SK-N-SH (cell line): ENCODE results near the gene SASH1. TPM values are rescaled to one million over a fixed set of nuclear protein-coding genes. Genes with fewer than 3 reads are reported as not detected.

Source experiments
- CTCF ChIA-PET: fragments of 300-600, 350-600 bp; formaldehyde crosslinking; extraction: SDS; loops from one replicate; lab custom pipeline; 2021; lab: Yijun Ruan, JAX
- POLR2A ChIA-PET: fragments of 350-600 bp; sonication (Branson Sonifier 250); formaldehyde crosslinking; extraction: SDS; loops from one replicate; lab custom pipeline; 2020; ENCODE audit warnings: antibody characterized with exemption, inconsistent platforms; lab: Yijun Ruan, JAX
- DNase-seq: peaks from one replicate; pipeline ENCODE4 v3.0.0; 2012
- H2AFZ ChIP-seq: fragments of 200-600 bp; sonication (generic); 2 replicates; pipeline ENCODE4 v1.8.1; 2016; ENCODE audit warnings: antibody characterized with exemption, mild to moderate bottlenecking, low read depth
- H3F3A ChIP-seq: fragments of 200-600 bp; sonication (generic); replicated peaks from 2 replicates; pipeline ENCODE3; 2016; ENCODE audit warnings: antibody characterized with exemption, mild to moderate bottlenecking; ENCODE audit not compliant: insufficient read depth
- H3K27ac ChIP-seq, 2 experiments: fragments of 200-500 bp in 1 of 2; fragments of 200-600 bp in 1 of 2; sonication (Bioruptor generic) in 1 of 2; sonication (generic), shearing (Covaris generic) in 1 of 2; 2 replicates each; pipeline versions ENCODE4 v1.5.1 to v1.6.1; 2014 to 2016; ENCODE audit warnings: low read depth in 2 of 2, inconsistent platforms in 1 of 2, low read length in 1 of 2, mild to moderate bottlenecking in 1 of 2, mixed read lengths in 1 of 2
- H3K27me3 ChIP-seq: fragments of 200-600 bp; sonication (generic), shearing (Covaris generic); 2 replicates; pipeline ENCODE4 v1.6.1; 2016; ENCODE audit warnings: mixed run types; ENCODE audit not compliant: insufficient read depth
- H3K36me3 ChIP-seq, 2 experiments: fragments of 200-500 bp in 1 of 2; fragments of 200-600 bp in 1 of 2; sonication (Bioruptor generic) in 1 of 2; sonication (generic) in 1 of 2; replicated peaks in 1 of 2; 2 replicates each; pipeline versions ENCODE3 to v1.5.1; 2014 to 2016; ENCODE audit warnings: low read length in 1 of 2, mild to moderate bottlenecking in 1 of 2; ENCODE audit not compliant: insufficient read depth in 2 of 2, control insufficient read depth in 1 of 2
- H3K4me1 ChIP-seq, 2 experiments: fragments of 200-500 bp in 1 of 2; fragments of 200-600 bp in 1 of 2; sonication (Bioruptor generic) in 1 of 2; sonication (generic), shearing (Covaris generic) in 1 of 2; 2 replicates each; pipeline versions ENCODE4 v1.5.1 to v1.6.1; 2014 to 2016; ENCODE audit warnings: low read depth in 1 of 2, low read length in 1 of 2, mixed run types in 1 of 2; ENCODE audit not compliant: insufficient read depth in 2 of 2, control insufficient read depth in 1 of 2
- H3K4me2 ChIP-seq: fragments of 200-600 bp; sonication (generic), shearing (Covaris generic); 2 replicates; pipeline ENCODE4 v1.6.1; 2017; ENCODE audit warnings: mixed run types
- H3K4me3 ChIP-seq, 2 experiments: fragments of 200-500 bp in 1 of 2; fragments of 200-600 bp in 1 of 2; sonication (Bioruptor generic) in 1 of 2; sonication (generic), shearing (Covaris generic) in 1 of 2; 2 replicates each; pipeline versions ENCODE4 v1.5.1 to v1.8.1; 2014 to 2016; ENCODE audit warnings: low read depth in 2 of 2, inconsistent platforms in 1 of 2, low read length in 1 of 2, mild to moderate bottlenecking in 1 of 2, mixed read lengths in 1 of 2, moderate library complexity in 1 of 2
- H3K79me2 ChIP-seq: fragments of 200-600 bp; sonication (generic); 2 replicates; pipeline ENCODE4 v1.8.1; 2017; ENCODE audit warnings: mild to moderate bottlenecking; ENCODE audit not compliant: insufficient read depth
- H3K9ac ChIP-seq: fragments of 200-600 bp; sonication (generic); 2 replicates; pipeline ENCODE4 v1.6.1; 2017; ENCODE audit warnings: mixed run types
- H3K9me2 ChIP-seq: fragments of 200-600 bp; sonication (generic); 2 replicates; pipeline ENCODE4 v1.6.1; 2017; ENCODE audit warnings: mixed run types
- H3K9me3 ChIP-seq: fragments of 200-600 bp; sonication (generic); 2 replicates; pipeline ENCODE4 v1.6.1; 2017; ENCODE audit warnings: mixed run types, mild to moderate bottlenecking, moderate library complexity
- H4K20me1 ChIP-seq: fragments of 200-600 bp; sonication (generic); 2 replicates; pipeline ENCODE4 v1.6.1; 2017; ENCODE audit warnings: mild to moderate bottlenecking, mixed run types; ENCODE audit not compliant: insufficient read depth
- CHD2 ChIP-seq: fragments of 150-350 bp; IDR thresholded peaks from 2 replicates; pipeline ENCODE4 v1.6.1; 2018; ENCODE audit warnings: low read length; ENCODE audit not compliant: partially characterized antibody
- EP300 ChIP-seq, 2 experiments: IDR thresholded peaks; 2 replicates each; pipeline versions ENCODE4 v1.4.0 to v1.6.1; 2012; ENCODE audit warnings: borderline replicate concordance in 1 of 2, low read depth in 1 of 2, low read length in 1 of 2
- FOSL2 ChIP-seq: IDR thresholded peaks from 2 replicates; pipeline ENCODE4 v1.4.0; 2012; ENCODE audit warnings: low read depth, mild to moderate bottlenecking, moderate library complexity, borderline replicate concordance
- FOXJ3 ChIP-seq: sonication (generic); formaldehyde crosslinking; IDR thresholded peaks from 2 replicates; pipeline ENCODE4 v1.5.1; 2020; ENCODE audit warnings: mild to moderate bottlenecking, missing genetic modification reagents
- JUND ChIP-seq: IDR thresholded peaks from 2 replicates; pipeline ENCODE4 v1.4.0; 2012
- MEF2A ChIP-seq: IDR thresholded peaks from 2 replicates; pipeline ENCODE4 v1.4.0; 2012; ENCODE audit warnings: low read depth, borderline replicate concordance
- NFIC ChIP-seq: IDR thresholded peaks from 2 replicates; pipeline ENCODE4 v1.4.0; 2012; ENCODE audit warnings: borderline replicate concordance
- POLR2AphosphoS5 ChIP-seq: IDR thresholded peaks from 2 replicates; pipeline ENCODE4 v1.6.1; 2012; ENCODE audit warnings: low read depth, low read length
- RXRA ChIP-seq: IDR thresholded peaks from 2 replicates; pipeline ENCODE4 v1.4.0; 2012; ENCODE audit warnings: low read depth, mild to moderate bottlenecking, borderline replicate concordance
- SIN3A ChIP-seq: IDR thresholded peaks from 2 replicates; pipeline ENCODE4 v1.6.1; 2012; ENCODE audit warnings: low read depth, mild to moderate bottlenecking, low read length, moderate library complexity, borderline replicate concordance
- TAF1 ChIP-seq: IDR thresholded peaks from 2 replicates; pipeline ENCODE4 v1.6.1; 2012; ENCODE audit warnings: low read depth, mild to moderate bottlenecking, low read length, moderate library complexity, borderline replicate concordance
- TCF12 ChIP-seq: IDR thresholded peaks from 2 replicates; pipeline ENCODE4 v1.4.0; 2012
- TEAD4 ChIP-seq: IDR thresholded peaks from 2 replicates; pipeline ENCODE4 v1.4.0; 2012; ENCODE audit warnings: mild to moderate bottlenecking, borderline replicate concordance; ENCODE audit not compliant: insufficient read depth
- YY1 ChIP-seq: IDR thresholded peaks from 2 replicates; pipeline ENCODE4 v1.4.0; 2012; ENCODE audit warnings: low read depth, mild to moderate bottlenecking
- WGBS: methylation state at CpG from one replicate; pipeline ENCODE4 v1.1.6; 2017; ENCODE audit warnings: low lambda C conversion rate; 5-methylcytosine and 5-hydroxymethylcytosine counted together
- polyA plus RNA-seq, 3 experiments: library from polyadenylated mRNA; depleted of rRNA; stranded (reverse); fragments of >200 nt; gene quantifications; 2 replicates each; pipeline ENCODE4 v1.2.3, GENCODE V29; 2012
- TF ChIP-seq, protein P1 (sequence below): fragments of 200-600 bp; sonication (generic); IDR thresholded peaks from 2 replicates; pipeline ENCODE4 v1.6.1; 2017; ENCODE audit warnings: antibody characterized with exemption, mild to moderate bottlenecking, moderate library complexity
- TF ChIP-seq, protein P2 (sequence below): IDR thresholded peaks from 2 replicates; pipeline ENCODE4 v1.4.0; 2012; ENCODE audit warnings: low read depth, borderline replicate concordance
- TF ChIP-seq, protein P3 (sequence below): IDR thresholded peaks from 2 replicates; pipeline ENCODE4; 2012
- TF ChIP-seq, protein P4 (sequence below): IDR thresholded peaks from 2 replicates; pipeline ENCODE4 v1.4.0; 2012; ENCODE audit warnings: low read depth
- TF ChIP-seq, protein P5 (sequence below): IDR thresholded peaks from 2 replicates; pipeline ENCODE4 v1.4.0; 2012; ENCODE audit warnings: low read depth, borderline replicate concordance
- TF ChIP-seq, protein P6 (sequence below): fragments of 150-350 bp; IDR thresholded peaks from 2 replicates; pipeline ENCODE4 v1.6.1; 2016; ENCODE audit warnings: mild to moderate bottlenecking, low read depth, low read length

SASH1 gene
- polyA plus RNA-seq, 1 of the 3 experiments (the other 2 are of a cell fraction) = 19.8 TPM

DNA sequence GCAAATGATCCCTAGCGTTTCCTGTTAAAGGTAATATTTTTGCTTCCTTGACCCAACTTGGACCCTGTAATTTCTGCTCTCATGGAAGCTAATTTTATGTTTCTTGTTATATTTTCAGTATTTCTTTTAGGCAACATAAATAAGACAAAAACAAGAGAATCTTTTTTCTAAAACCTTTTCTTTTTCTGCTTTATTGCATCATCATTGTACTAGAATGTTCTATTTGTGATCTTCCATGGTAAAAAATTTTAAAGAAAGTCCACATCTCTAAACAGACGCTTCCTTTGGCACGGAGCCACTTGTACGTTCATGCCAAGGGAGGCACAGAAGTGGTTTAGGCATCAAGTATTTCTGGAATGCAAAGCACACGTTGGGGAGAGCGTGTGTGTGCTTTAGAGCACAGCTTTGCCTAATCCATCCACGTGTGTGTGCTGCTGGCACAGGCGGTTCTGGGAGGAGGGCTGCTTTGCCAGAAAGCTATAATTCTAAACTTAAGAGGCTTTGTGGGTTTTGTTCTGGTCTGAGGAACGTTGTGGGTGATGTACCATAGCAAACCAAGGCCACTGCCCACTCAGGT is 98.3 kb downstream of the SASH1 start:
- H3K9me3 ChIP-seq = no peaks in the 10 kb centered on the region
- CTCF ChIA-PET = no interaction called here
- peak overlapping the region; percentile 62 for H3K4me2 ChIP-seq
- peaks cover 0 to 8% of the 10 kb centered on the region in 2 experiments for H3K36me3 ChIP-seq
- WGBS = 6% methylated on average over 7 of the region's 9 CpGs
- TF ChIP-seq, protein P1, sequence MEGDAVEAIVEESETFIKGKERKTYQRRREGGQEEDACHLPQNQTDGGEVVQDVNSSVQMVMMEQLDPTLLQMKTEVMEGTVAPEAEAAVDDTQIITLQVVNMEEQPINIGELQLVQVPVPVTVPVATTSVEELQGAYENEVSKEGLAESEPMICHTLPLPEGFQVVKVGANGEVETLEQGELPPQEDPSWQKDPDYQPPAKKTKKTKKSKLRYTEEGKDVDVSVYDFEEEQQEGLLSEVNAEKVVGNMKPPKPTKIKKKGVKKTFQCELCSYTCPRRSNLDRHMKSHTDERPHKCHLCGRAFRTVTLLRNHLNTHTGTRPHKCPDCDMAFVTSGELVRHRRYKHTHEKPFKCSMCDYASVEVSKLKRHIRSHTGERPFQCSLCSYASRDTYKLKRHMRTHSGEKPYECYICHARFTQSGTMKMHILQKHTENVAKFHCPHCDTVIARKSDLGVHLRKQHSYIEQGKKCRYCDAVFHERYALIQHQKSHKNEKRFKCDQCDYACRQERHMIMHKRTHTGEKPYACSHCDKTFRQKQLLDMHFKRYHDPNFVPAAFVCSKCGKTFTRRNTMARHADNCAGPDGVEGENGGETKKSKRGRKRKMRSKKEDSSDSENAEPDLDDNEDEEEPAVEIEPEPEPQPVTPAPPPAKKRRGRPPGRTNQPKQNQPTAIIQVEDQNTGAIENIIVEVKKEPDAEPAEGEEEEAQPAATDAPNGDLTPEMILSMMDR = no peak
- TF ChIP-seq YY1 (no peak), TEAD4 (peak; percentile 91), TCF12 (peak; percentile 78), POLR2AphosphoS5 (peak; percentile 47; the same call in 1 of the 2 replicates), NFIC (peak; percentile 96), FOSL2 (peak; percentile 36; the same call in 1 of the 2 replicates), EP300 (IDR thresholded peaks at IDR 0.05; ENCODE audit: borderline replicate concordance in 1 of 2, low read depth in 1 of 2, low read length in 1 of 2) (peak in 1 of 2 experiments; percentile 72; a peak in 1 of 4 replicates), JUND (0 out of 2 replicates have a peak, but pooled peaks have one; percentile 38)
- TF ChIP-seq, protein P2, sequence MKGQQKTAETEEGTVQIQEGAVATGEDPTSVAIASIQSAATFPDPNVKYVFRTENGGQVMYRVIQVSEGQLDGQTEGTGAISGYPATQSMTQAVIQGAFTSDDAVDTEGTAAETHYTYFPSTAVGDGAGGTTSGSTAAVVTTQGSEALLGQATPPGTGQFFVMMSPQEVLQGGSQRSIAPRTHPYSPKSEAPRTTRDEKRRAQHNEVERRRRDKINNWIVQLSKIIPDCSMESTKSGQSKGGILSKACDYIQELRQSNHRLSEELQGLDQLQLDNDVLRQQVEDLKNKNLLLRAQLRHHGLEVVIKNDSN = no peak
- TF ChIP-seq, protein P3, sequence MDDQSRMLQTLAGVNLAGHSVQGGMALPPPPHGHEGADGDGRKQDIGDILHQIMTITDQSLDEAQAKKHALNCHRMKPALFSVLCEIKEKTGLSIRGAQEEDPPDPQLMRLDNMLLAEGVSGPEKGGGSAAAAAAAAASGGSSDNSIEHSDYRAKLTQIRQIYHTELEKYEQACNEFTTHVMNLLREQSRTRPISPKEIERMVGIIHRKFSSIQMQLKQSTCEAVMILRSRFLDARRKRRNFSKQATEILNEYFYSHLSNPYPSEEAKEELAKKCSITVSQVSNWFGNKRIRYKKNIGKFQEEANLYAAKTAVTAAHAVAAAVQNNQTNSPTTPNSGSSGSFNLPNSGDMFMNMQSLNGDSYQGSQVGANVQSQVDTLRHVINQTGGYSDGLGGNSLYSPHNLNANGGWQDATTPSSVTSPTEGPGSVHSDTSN = peak; percentile 49
- TF ChIP-seq, protein P4, sequence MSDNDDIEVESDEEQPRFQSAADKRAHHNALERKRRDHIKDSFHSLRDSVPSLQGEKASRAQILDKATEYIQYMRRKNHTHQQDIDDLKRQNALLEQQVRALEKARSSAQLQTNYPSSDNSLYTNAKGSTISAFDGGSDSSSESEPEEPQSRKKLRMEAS = peak; percentile 96
- TF ChIP-seq, all 33 proteins: peak for 9
- H3K27me3 ChIP-seq = no peaks in the 10 kb centered on the region
- no peaks in the 10 kb centered on the region for H3K9me2 ChIP-seq
- H3K79me2 ChIP-seq = peaks cover 25% of the 10 kb centered on the region; the same call in 1 of the 2 replicates
- peak overlapping the region; percentile 59 for H3K9ac ChIP-seq
- H2AFZ ChIP-seq = 0 out of 2 replicates have a peak overlapping the region, but pooled peaks have one; percentile 33
- H3K4me1 ChIP-seq = peaks cover 2 to 30% of the 10 kb centered on the region in 2 experiments; a peak in 3 of 4 replicates
- H3K4me3 ChIP-seq = peak overlapping the region in 1 of 2 experiments; percentile 17; a peak in 1 of 4 replicates
- peaks cover 51% of the 10 kb centered on the region for H3F3A ChIP-seq
- H4K20me1 ChIP-seq = no peaks in the 10 kb centered on the region
- POLR2A ChIA-PET = no interaction called here
- DNase-seq = no peak
- H3K27ac ChIP-seq = peak overlapping the region; percentile 81 to 91

DNA sequence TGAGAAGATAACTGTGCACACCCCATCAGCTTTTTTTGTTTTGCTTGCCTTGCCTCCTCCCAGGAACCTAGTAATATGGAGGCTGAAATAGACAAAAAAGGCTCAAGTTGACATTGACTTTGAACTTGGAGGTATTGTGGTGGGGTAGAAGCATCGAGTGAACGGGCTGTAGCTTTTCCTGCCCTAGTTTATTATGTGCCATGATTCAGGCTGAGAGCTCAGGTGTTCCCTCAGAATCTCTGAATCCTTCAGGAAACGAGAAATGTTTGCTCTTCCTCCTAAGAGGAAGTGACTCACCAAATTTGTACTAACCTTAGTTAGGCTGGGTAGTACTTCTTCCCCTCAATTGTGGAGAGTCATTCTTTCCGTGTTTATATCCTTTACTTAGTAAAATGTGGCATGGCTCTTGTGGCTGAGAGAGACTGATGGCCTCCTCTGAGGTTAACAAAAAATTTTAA is 98.8 kb downstream of the SASH1 start:
- Histone ChIP-seq H3K9me2 (no peaks in the 10 kb centered on the region), H3K9ac (peak overlapping the region; percentile 59), H3K27ac (peak overlapping the region; percentile 81 to 91), H3K36me3 (peaks cover 0 to 7% of the 10 kb centered on the region in 2 experiments), H3K79me2 (peaks cover 28% of the 10 kb centered on the region; the same call in 1 of the 2 replicates), H3F3A (peaks cover 52% of the 10 kb centered on the region), H3K4me3 (peak overlapping the region in 1 of 2 experiments; percentile 17; a peak in 1 of 4 replicates), H3K4me1 (peaks cover 2 to 30% of the 10 kb centered on the region in 2 experiments; a peak in 3 of 4 replicates), H3K27me3 (no peaks in the 10 kb centered on the region), H3K4me2 (peak overlapping the region; percentile 62), H3K9me3 (no peaks in the 10 kb centered on the region), H4K20me1 (no peaks in the 10 kb centered on the region), H2AFZ (no peak overlapping the region)
- ChIA-PET POLR2A (no interaction called here), CTCF (no interaction called here)
- 0% methylated on average over 4 of the region's 4 CpGs for WGBS
- no peak for DNase-seq
- TF ChIP-seq, protein P5, sequence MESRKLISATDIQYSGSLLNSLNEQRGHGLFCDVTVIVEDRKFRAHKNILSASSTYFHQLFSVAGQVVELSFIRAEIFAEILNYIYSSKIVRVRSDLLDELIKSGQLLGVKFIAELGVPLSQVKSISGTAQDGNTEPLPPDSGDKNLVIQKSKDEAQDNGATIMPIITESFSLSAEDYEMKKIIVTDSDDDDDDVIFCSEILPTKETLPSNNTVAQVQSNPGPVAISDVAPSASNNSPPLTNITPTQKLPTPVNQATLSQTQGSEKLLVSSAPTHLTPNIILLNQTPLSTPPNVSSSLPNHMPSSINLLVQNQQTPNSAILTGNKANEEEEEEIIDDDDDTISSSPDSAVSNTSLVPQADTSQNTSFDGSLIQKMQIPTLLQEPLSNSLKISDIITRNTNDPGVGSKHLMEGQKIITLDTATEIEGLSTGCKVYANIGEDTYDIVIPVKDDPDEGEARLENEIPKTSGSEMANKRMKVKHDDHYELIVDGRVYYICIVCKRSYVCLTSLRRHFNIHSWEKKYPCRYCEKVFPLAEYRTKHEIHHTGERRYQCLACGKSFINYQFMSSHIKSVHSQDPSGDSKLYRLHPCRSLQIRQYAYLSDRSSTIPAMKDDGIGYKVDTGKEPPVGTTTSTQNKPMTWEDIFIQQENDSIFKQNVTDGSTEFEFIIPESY = no peak
- TF ChIP-seq FOXJ3 = no peak
- TF ChIP-seq, protein P6, sequence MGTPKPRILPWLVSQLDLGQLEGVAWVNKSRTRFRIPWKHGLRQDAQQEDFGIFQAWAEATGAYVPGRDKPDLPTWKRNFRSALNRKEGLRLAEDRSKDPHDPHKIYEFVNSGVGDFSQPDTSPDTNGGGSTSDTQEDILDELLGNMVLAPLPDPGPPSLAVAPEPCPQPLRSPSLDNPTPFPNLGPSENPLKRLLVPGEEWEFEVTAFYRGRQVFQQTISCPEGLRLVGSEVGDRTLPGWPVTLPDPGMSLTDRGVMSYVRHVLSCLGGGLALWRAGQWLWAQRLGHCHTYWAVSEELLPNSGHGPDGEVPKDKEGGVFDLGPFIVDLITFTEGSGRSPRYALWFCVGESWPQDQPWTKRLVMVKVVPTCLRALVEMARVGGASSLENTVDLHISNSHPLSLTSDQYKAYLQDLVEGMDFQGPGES = no peak
- TF ChIP-seq SIN3A = no peak
- no peak for TF ChIP-seq TAF1
- TF ChIP-seq MEF2A = no peak
- TF ChIP-seq CHD2 = no peak
- no peak for TF ChIP-seq RXRA
- peak; percentile 51; the same call in 1 of the 2 replicates for TF ChIP-seq FOSL2
- TF ChIP-seq TCF12 = peak; percentile 18; the same call in 1 of the 2 replicates
